ENCODE measurements around the gene NPR3.

DNA sequence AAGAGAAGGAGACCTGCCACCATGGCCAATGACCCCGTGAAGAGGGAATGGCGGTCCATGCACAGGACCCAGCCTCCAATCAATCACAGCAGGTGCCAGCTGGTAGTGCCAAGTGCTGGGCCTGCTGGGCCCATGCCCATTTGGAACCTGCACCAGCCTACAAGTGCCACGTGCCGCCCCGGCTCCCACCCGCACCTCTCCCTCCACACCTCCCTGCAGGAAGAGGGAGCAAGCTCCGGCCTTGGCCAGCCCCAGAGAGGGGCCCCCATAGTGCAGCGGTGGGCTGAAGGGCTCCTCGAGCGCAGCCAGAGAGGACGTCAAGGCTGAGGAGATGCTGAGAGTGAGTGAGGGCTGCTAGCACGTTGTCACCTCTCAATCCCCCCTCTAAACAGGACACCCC is 37.8 kb upstream of the NPR3 start:
- no peak for TF ChIP-seq POLR2A (IDR thresholded peaks at IDR 0.05)
- TF ChIP-seq, protein P1, sequence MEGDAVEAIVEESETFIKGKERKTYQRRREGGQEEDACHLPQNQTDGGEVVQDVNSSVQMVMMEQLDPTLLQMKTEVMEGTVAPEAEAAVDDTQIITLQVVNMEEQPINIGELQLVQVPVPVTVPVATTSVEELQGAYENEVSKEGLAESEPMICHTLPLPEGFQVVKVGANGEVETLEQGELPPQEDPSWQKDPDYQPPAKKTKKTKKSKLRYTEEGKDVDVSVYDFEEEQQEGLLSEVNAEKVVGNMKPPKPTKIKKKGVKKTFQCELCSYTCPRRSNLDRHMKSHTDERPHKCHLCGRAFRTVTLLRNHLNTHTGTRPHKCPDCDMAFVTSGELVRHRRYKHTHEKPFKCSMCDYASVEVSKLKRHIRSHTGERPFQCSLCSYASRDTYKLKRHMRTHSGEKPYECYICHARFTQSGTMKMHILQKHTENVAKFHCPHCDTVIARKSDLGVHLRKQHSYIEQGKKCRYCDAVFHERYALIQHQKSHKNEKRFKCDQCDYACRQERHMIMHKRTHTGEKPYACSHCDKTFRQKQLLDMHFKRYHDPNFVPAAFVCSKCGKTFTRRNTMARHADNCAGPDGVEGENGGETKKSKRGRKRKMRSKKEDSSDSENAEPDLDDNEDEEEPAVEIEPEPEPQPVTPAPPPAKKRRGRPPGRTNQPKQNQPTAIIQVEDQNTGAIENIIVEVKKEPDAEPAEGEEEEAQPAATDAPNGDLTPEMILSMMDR (IDR thresholded peaks at IDR 0.05) = no peak
